DOHH2 (cell line): ENCODE results near the gene NEU3.

Experiments used
- EZH2phosphoT487 ChIP-seq: fragments of 200-600 bp; sonication (generic); IDR thresholded peaks from 2 replicates; pipeline ENCODE4 v1.6.1; 2017; ENCODE audit warnings: borderline replicate concordance, mild to moderate bottlenecking, antibody characterized with exemption, low read length, moderate library complexity, mixed read lengths
- TF ChIP-seq, protein P1 (sequence below): fragments of 200-600 bp; sonication (generic); IDR thresholded peaks from one replicate; pipeline ENCODE4 v1.5.1; 2014; ENCODE audit warnings: antibody characterized with exemption, mild to moderate bottlenecking, low read depth, low read length; ENCODE audit not compliant: poor library complexity, severe bottlenecking

DNA sequence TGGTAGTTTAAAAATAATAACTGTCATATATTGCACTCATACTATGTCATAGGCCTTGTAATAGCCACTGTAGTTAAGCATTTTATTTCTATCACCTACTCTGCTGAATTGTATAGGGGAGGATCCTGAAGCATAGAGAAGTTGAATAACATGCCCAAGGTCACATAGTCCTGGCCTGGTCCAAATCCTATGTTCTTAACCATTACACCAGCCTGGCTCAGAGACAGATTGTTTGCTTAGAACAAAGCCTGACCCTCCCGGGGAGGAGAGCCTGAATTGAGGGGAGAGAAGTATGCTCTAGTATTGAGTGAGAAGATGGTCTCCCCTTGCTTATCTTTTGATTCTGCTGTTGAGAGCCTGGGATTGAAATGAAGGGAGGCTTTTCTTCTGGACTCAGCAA lies 2.2 kb downstream of the NEU3 start:
- TF ChIP-seq, protein P1, sequence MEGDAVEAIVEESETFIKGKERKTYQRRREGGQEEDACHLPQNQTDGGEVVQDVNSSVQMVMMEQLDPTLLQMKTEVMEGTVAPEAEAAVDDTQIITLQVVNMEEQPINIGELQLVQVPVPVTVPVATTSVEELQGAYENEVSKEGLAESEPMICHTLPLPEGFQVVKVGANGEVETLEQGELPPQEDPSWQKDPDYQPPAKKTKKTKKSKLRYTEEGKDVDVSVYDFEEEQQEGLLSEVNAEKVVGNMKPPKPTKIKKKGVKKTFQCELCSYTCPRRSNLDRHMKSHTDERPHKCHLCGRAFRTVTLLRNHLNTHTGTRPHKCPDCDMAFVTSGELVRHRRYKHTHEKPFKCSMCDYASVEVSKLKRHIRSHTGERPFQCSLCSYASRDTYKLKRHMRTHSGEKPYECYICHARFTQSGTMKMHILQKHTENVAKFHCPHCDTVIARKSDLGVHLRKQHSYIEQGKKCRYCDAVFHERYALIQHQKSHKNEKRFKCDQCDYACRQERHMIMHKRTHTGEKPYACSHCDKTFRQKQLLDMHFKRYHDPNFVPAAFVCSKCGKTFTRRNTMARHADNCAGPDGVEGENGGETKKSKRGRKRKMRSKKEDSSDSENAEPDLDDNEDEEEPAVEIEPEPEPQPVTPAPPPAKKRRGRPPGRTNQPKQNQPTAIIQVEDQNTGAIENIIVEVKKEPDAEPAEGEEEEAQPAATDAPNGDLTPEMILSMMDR = no peak
- no peak for TF ChIP-seq EZH2phosphoT487
